ENCODE results near the gene ZBTB20. TPM values are rescaled to one million over a fixed set of nuclear protein-coding genes. Genes with fewer than 3 reads are reported as not detected.

Gene ZBTB20
- total RNA-seq, 2 donors from 2014 or later: 112 to 120 TPM

- no peak overlapping the region for H3K4me3 ChIP-seq
- no peaks in the 10 kb centered on the region for H3K9me3 ChIP-seq
- no peak for DNase-seq (ENCODE audit: low spot score)
- no peak for ATAC-seq (ENCODE audit: insufficient number of reproducible peaks, low FRiP score, low read depth)
- no peaks in the 10 kb centered on the region for H3K36me3 ChIP-seq
- H3K27ac ChIP-seq: no peak overlapping the region
- H3K4me1 ChIP-seq (ENCODE audit: control insufficient read depth in 1 of 2, low read depth in 2 of 2): peaks cover 0 to 4% of the 10 kb centered on the region in 2 donors
- TF ChIP-seq CTCF (IDR thresholded peaks at IDR 0.05): no peak
- no peaks in the 10 kb centered on the region for H3K27me3 ChIP-seq (replicated peaks; ENCODE audit: insufficient read depth)
Measured at GRCh38 chr3:114698146-114699105, 448.7 kb downstream of the ZBTB20 start.

GRCh38 chr3:114697401-114697800, 449.7 kb downstream of the ZBTB20 start:
- no peaks in the 10 kb centered on the region for H3K9me3 ChIP-seq
- H3K4me1 ChIP-seq (ENCODE audit: control insufficient read depth in 1 of 2, low read depth in 2 of 2): peaks cover 0 to 4% of the 10 kb centered on the region in 2 donors
- ATAC-seq (ENCODE audit: insufficient number of reproducible peaks, low FRiP score, low read depth): no peak
- TF ChIP-seq CTCF (IDR thresholded peaks at IDR 0.05): no peak
- DNase-seq (ENCODE audit: low spot score): no peak
- no peaks in the 10 kb centered on the region for H3K27me3 ChIP-seq (replicated peaks; ENCODE audit: insufficient read depth)
- H3K36me3 ChIP-seq: no peaks in the 10 kb centered on the region
- no peak overlapping the region for H3K4me3 ChIP-seq
- H3K27ac ChIP-seq: no peak overlapping the region

- no peak for TF ChIP-seq CTCF (IDR thresholded peaks at IDR 0.05)
- no peak overlapping the region for H3K4me3 ChIP-seq
- DNase-seq (ENCODE audit: low spot score) (no peak), ATAC-seq (ENCODE audit: insufficient number of reproducible peaks, low FRiP score, low read depth) (no peak)
- no peak overlapping the region for H3K27ac ChIP-seq
- no peaks in the 10 kb centered on the region for H3K36me3 ChIP-seq
- H3K27me3 ChIP-seq (replicated peaks; ENCODE audit: insufficient read depth): no peaks in the 10 kb centered on the region
- no peaks in the 10 kb centered on the region for H3K9me3 ChIP-seq
- peaks cover 0 to 4% of the 10 kb centered on the region in 2 donors for H3K4me1 ChIP-seq (ENCODE audit: control insufficient read depth in 1 of 2, low read depth in 2 of 2)
Measured at GRCh38 chr3:114694251-114694650, 452.8 kb downstream of the ZBTB20 start.

GRCh38 chr3:114691871-114692270, 455.2 kb downstream of the ZBTB20 start:
- no peak for TF ChIP-seq CTCF (IDR thresholded peaks at IDR 0.05)
- H3K36me3 ChIP-seq: no peaks in the 10 kb centered on the region

GRCh38 chr3:114690911-114691310, 456.2 kb downstream of the ZBTB20 start:
- TF ChIP-seq CTCF (IDR thresholded peaks at IDR 0.05): no peak

More at GRCh38 chr3:114691871-114692270, 455.2 kb downstream of the ZBTB20 start:
- DNase-seq (ENCODE audit: low spot score) (no peak), ATAC-seq (ENCODE audit: insufficient number of reproducible peaks, low FRiP score, low read depth) (no peak)
- Histone ChIP-seq H3K27me3 (replicated peaks; ENCODE audit: insufficient read depth) (no peaks in the 10 kb centered on the region), H3K4me3 (no peak overlapping the region), H3K9me3 (no peaks in the 10 kb centered on the region), H3K4me1 (ENCODE audit: control insufficient read depth in 1 of 2, low read depth in 2 of 2) (no peaks in the 10 kb centered on the region), H3K27ac (no peak overlapping the region)

More at GRCh38 chr3:114690911-114691310, 456.2 kb downstream of the ZBTB20 start:
- no peak overlapping the region for H3K27ac ChIP-seq
- H3K36me3 ChIP-seq: no peaks in the 10 kb centered on the region
- peaks cover 0 to 2% of the 10 kb centered on the region in 2 donors for H3K4me1 ChIP-seq (ENCODE audit: control insufficient read depth in 1 of 2, low read depth in 2 of 2)
- no peak overlapping the region for H3K4me3 ChIP-seq
- ATAC-seq (ENCODE audit: insufficient number of reproducible peaks, low FRiP score, low read depth) (no peak), DNase-seq (ENCODE audit: low spot score) (no peak)
- H3K27me3 ChIP-seq (replicated peaks; ENCODE audit: insufficient read depth): no peaks in the 10 kb centered on the region
- no peaks in the 10 kb centered on the region for H3K9me3 ChIP-seq
